OCI-LY3 (cell line): ENCODE data around the gene EPSTI1.

ENCODE experiments used
- H2AFZ ChIP-seq: fragments of 200-600, 300-600 bp; shearing (Covaris generic); 2 replicates; pipeline ENCODE4 v1.6.0; 2014; ENCODE audit warnings: antibody characterized with exemption, low read depth, low read length
- H3K27ac ChIP-seq: fragments of 200-600, 300-600 bp; sonication (generic); 2 replicates; pipeline ENCODE4 v1.5.1; 2014; ENCODE audit warnings: mild to moderate bottlenecking, low read length, moderate library complexity, mixed read lengths
- H3K27me3 ChIP-seq: fragments of 200-600, 300-600 bp; sonication (generic); 2 replicates; pipeline ENCODE4 v1.6.1; 2014; ENCODE audit warnings: low read depth, low read length, mixed read lengths
- H3K36me3 ChIP-seq: fragments of 200-600, 300-600 bp; sonication (generic); replicated peaks from 2 replicates; pipeline ENCODE3; 2014; ENCODE audit warnings: low read depth, low read length, mixed read lengths
- H3K4me1 ChIP-seq: fragments of 300-600, 200-600 bp; sonication (generic); 2 replicates; pipeline ENCODE4 v1.6.1; 2014; ENCODE audit warnings: low read length, mixed read lengths
- H3K4me2 ChIP-seq: fragments of 200-600, 300-600 bp; sonication (generic); 2 replicates; pipeline ENCODE4 v1.6.1; 2014; ENCODE audit warnings: low read length, mixed read lengths
- H3K4me3 ChIP-seq: fragments of 300-600, 200-600 bp; sonication (generic); 2 replicates; pipeline ENCODE4 v1.5.1; 2014; ENCODE audit warnings: antibody characterized with exemption, mild to moderate bottlenecking, low read length, moderate library complexity
- H3K79me2 ChIP-seq: fragments of 300-600, 200-600 bp; shearing (Covaris generic); 2 replicates; pipeline ENCODE4 v1.6.1; 2014; ENCODE audit warnings: mild to moderate bottlenecking, low read length, mixed read lengths
- H3K9ac ChIP-seq: fragments of 300-600, 200-600 bp; shearing (Covaris generic); 2 replicates; pipeline ENCODE4 v1.6.0; 2014; ENCODE audit warnings: mild to moderate bottlenecking, low read length, moderate library complexity
- H3K9me3 ChIP-seq: fragments of 200-600, 300-600 bp; shearing (Covaris generic); 2 replicates; pipeline ENCODE4 v1.6.1; 2014; ENCODE audit warnings: low read length, mixed read lengths; ENCODE audit not compliant: insufficient read depth
- H4K20me1 ChIP-seq: fragments of 200-600, 300-600 bp; sonication (generic); 2 replicates; pipeline ENCODE4 v1.6.1; 2016; ENCODE audit warnings: low read length, mixed read lengths; ENCODE audit not compliant: insufficient read depth
- EZH2phosphoT487 ChIP-seq: fragments of 200-600 bp; shearing (Covaris generic); IDR thresholded peaks from 2 replicates; pipeline ENCODE4 v1.6.1; 2018; ENCODE audit warnings: antibody characterized with exemption, mixed run types, low read depth
- TF ChIP-seq, protein P1 (sequence below): fragments of 200-600, 300-600 bp; sonication (generic); IDR thresholded peaks from 2 replicates; pipeline ENCODE4 v1.5.1; 2014; ENCODE audit warnings: antibody characterized with exemption, low read length, low read depth

Gene EPSTI1

DNA sequence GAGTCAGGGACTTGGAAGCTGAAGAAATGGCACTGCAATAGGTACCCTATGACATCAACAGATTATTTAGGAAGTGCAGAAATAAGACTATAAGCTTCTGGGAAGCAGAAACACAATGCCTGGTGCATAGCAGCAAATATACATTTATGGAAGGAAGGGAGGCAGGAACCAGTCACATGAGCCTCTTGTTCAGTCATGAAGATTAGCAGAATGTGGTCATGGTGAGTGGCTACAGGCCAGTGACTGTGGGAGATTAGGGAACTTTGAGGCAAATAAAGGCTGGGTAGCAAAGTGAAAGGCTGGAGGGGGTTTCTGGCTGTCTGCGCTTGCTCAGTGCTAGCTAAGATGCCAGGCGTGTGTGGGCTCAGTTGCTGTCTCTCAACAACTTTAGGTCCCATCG, 96.3 kb downstream of the EPSTI1 start:
- H3K36me3 ChIP-seq: no peaks in the 10 kb centered on the region
- H3K4me3 ChIP-seq: no peak overlapping the region
- no peak overlapping the region for H3K27ac ChIP-seq
- no peak overlapping the region for H2AFZ ChIP-seq
- H3K4me1 ChIP-seq: no peaks in the 10 kb centered on the region
- no peaks in the 10 kb centered on the region for H3K9me3 ChIP-seq
- H3K9ac ChIP-seq: no peak overlapping the region
- H3K27me3 ChIP-seq: no peaks in the 10 kb centered on the region
- TF ChIP-seq, protein P1, sequence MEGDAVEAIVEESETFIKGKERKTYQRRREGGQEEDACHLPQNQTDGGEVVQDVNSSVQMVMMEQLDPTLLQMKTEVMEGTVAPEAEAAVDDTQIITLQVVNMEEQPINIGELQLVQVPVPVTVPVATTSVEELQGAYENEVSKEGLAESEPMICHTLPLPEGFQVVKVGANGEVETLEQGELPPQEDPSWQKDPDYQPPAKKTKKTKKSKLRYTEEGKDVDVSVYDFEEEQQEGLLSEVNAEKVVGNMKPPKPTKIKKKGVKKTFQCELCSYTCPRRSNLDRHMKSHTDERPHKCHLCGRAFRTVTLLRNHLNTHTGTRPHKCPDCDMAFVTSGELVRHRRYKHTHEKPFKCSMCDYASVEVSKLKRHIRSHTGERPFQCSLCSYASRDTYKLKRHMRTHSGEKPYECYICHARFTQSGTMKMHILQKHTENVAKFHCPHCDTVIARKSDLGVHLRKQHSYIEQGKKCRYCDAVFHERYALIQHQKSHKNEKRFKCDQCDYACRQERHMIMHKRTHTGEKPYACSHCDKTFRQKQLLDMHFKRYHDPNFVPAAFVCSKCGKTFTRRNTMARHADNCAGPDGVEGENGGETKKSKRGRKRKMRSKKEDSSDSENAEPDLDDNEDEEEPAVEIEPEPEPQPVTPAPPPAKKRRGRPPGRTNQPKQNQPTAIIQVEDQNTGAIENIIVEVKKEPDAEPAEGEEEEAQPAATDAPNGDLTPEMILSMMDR: no peak
- no peak for TF ChIP-seq EZH2phosphoT487
- H3K4me2 ChIP-seq: no peak overlapping the region
- H3K79me2 ChIP-seq: no peaks in the 10 kb centered on the region
- no peaks in the 10 kb centered on the region for H4K20me1 ChIP-seq

DNA sequence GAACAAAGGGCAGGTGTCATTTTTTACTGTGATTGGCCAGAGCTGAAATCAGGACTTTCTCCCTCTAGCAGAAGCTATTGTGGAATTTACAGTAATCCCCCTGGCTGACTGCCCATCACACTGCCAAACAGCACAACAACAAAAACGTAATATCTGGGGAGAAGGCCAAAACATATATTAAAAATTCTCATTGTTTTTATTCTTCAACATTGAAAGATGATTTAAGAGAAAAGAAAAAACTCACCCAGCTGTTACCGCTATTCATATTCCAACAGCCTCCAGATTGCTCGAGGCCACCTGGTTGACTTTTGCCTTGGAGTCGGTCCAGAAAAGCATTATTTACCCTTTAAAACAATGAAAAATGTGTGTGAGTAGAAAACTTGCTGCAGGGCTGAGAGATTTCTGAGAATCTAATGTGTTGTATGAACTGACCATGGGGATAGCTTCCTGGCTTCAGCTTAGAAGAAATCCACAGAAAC, 97.2 kb downstream of the EPSTI1 start:
- no peak overlapping the region for H3K4me2 ChIP-seq
- no peaks in the 10 kb centered on the region for H3K27me3 ChIP-seq
- H3K79me2 ChIP-seq: no peaks in the 10 kb centered on the region
- H3K9ac ChIP-seq: no peak overlapping the region
- no peak overlapping the region for H3K4me3 ChIP-seq
- H2AFZ ChIP-seq: no peak overlapping the region
- no peaks in the 10 kb centered on the region for H3K9me3 ChIP-seq
- H4K20me1 ChIP-seq: no peaks in the 10 kb centered on the region
- TF ChIP-seq EZH2phosphoT487: no peak
- TF ChIP-seq, protein P1: no peak
- no peaks in the 10 kb centered on the region for H3K4me1 ChIP-seq
- H3K27ac ChIP-seq: no peak overlapping the region
- H3K36me3 ChIP-seq: no peaks in the 10 kb centered on the region

DNA sequence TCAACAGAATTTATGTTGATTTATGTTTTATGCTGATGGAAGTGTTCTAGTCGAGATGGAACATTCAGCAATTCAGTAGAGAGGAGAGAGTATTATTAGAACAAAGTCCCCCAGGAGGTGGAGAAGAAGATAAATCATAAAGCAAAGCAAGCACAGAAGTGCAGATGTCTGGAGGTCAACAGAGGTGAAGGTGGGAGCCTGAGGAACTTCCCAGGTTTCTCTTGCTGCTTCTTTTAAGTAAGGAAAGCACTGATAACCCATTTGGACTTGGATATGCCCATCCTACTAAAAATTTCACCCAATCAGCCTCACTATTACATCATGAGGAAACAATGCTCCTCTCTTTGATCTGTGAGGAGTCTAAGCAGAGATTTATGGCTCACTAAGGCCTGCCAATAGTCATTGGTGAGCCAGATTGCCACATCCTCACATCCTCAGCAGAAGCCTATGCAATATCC, 98.8 kb downstream of the EPSTI1 start:
- no peak overlapping the region for H3K4me3 ChIP-seq
- H2AFZ ChIP-seq: no peak overlapping the region
- no peaks in the 10 kb centered on the region for H3K4me1 ChIP-seq
- H3K4me2 ChIP-seq: no peak overlapping the region
- no peaks in the 10 kb centered on the region for H4K20me1 ChIP-seq
- H3K27ac ChIP-seq: no peak overlapping the region
- H3K27me3 ChIP-seq: no peaks in the 10 kb centered on the region
- H3K36me3 ChIP-seq: no peaks in the 10 kb centered on the region
- no peaks in the 10 kb centered on the region for H3K9me3 ChIP-seq
- no peak for TF ChIP-seq EZH2phosphoT487
- TF ChIP-seq, protein P1: no peak
- H3K9ac ChIP-seq: no peak overlapping the region
- H3K79me2 ChIP-seq: no peaks in the 10 kb centered on the region

DNA sequence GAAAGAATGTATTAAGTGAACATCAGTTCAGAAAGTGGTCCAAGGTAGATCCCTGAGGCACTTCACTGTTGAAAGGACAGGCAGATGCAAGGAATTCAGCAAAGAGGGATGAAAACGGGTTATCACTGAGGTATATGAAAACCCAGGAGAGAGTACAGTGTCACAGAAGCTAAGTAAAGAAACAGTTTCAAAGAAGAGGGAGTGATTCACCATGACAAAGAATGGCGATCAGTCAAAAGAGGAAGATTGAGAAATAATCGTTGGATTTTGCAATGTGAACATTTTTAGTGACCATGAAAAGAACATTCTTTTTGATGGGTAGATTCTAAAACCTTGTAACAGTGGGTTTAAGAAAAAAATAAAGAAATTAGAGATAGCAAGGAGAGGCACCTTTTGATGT, 99.3 kb downstream of the EPSTI1 start:
- H4K20me1 ChIP-seq: no peaks in the 10 kb centered on the region
- no peak overlapping the region for H2AFZ ChIP-seq
- H3K79me2 ChIP-seq: no peaks in the 10 kb centered on the region
- H3K4me3 ChIP-seq: no peak overlapping the region
- H3K36me3 ChIP-seq: no peaks in the 10 kb centered on the region
- no peaks in the 10 kb centered on the region for H3K9me3 ChIP-seq
- no peaks in the 10 kb centered on the region for H3K27me3 ChIP-seq
- H3K9ac ChIP-seq: no peak overlapping the region
- no peak overlapping the region for H3K27ac ChIP-seq
- TF ChIP-seq, protein P1: no peak
- TF ChIP-seq EZH2phosphoT487: no peak
- no peak overlapping the region for H3K4me2 ChIP-seq
- H3K4me1 ChIP-seq: no peaks in the 10 kb centered on the region
